Measurements from ENCODE around the gene CELA2B.

CELA2B gene

DNA sequence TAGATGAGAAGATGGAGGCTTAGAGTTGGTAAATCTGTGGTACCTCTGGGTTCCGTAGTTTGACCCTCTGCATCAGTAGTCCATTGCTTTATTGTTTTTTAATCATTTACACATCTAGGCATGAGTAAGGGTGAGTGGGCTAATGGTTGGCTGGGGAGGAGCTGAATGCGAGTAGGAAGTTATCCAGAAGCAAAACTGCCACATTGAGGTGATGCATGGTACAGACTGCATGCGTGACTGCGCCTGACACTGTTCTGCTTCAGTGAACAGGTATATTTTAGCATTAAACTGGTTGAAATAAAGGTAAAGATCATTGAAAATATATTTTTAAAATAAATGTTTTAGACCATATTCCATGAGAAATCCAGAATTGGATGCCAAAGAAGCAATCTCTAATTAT is 55.1 kb downstream of the CELA2B start:
- no peak for DNase-seq

DNA sequence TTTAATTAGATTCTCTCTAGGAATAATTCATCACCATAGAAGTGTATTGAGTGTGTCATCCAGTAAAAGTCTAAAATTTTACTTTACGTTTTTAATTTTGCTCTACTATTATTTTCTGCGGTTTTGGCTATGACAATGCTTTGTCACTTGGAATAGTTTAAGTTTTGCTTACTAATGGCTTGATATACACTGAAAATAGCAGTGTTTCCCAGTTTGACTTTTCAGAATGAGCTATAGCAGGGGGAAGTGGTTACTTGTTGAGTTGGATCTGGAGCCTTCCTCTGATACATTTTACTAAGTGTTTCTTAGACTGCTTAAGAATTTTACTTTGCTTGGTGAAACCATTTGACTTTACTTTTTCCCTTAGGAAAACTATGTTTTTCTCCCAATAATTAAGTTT is 55.8 kb downstream of the CELA2B start:
- DNase-seq, result no peak

DNA sequence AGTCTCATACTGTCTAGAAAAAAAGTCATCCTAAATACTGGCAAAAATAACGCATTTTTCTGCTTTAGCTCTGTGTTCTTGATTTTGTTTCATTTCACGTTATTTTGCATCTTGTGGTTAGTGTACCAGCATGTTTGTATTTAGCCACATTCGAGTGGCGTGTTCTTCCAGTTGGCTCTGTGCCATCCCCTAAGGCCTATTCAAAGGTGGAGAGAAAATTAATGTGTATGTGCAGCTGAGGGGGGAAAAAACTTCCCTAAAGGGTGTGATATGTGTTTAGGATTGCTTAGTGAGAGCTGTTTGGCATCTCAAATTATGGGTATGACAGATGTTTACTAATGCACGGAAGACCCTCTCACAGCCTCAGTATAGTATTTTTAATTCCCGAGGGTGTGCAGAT is 62.9 kb downstream of the CELA2B start:
- DNase-seq, result no peak

DNA sequence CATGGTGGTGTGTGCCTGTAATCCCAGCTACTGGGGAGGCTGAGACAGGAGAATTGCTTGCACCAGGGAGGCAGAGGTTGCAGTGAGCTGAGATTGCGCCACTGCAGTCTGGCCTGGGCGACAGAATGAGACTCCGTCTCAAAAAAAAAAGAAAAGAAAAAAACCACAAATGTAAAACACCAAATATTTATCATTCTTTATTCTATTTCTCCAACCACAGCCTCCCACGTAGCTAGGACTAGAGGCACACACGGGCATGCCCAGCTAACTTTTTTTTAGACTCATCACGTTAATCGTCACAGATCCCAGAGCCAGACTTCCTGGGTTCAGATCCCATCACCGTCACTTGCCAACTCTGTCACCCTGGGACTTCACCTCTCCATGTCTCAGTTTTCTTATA is 64.3 kb downstream of the CELA2B start:
- no peak for DNase-seq
